ENCODE results near the gene SOD1. TPM values are rescaled to one million over a fixed set of nuclear protein-coding genes. Genes with fewer than 3 reads are reported as not detected.

Gene SOD1
- total and polyA plus RNA-seq, 2 of the 13 experiments (the other 11 are each of a cell fraction or from before 2014, with no cell fraction given): 317 to 537 TPM

GRCh38 chr21:31659536-31660258, at the start of gene SOD1 (continued):
- TF ChIP-seq, protein P1, sequence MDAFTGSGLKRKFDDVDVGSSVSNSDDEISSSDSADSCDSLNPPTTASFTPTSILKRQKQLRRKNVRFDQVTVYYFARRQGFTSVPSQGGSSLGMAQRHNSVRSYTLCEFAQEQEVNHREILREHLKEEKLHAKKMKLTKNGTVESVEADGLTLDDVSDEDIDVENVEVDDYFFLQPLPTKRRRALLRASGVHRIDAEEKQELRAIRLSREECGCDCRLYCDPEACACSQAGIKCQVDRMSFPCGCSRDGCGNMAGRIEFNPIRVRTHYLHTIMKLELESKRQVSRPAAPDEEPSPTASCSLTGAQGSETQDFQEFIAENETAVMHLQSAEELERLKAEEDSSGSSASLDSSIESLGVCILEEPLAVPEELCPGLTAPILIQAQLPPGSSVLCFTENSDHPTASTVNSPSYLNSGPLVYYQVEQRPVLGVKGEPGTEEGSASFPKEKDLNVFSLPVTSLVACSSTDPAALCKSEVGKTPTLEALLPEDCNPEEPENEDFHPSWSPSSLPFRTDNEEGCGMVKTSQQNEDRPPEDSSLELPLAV (CRISPR knock-in tag; conservative IDR thresholded peaks at IDR 0.05; ENCODE audit: low read depth): no peak
- no peak for TF ChIP-seq ZNF496 (CRISPR knock-in tag; IDR thresholded peaks at IDR 0.05; ENCODE audit: insufficient replicate concordance)
- TF ChIP-seq SUZ12 (IDR thresholded peaks at IDR 0.05; ENCODE audit: low read depth, low read length): no peak
- TF ChIP-seq IRF1 (CRISPR knock-in tag; IDR thresholded peaks at IDR 0.05; ENCODE audit: low read depth): no peak
- TF ChIP-seq HMGA1 (CRISPR knock-in tag; conservative IDR thresholded peaks at IDR 0.05): no peak
- TF ChIP-seq SIN3A (IDR thresholded peaks at IDR 0.05; ENCODE audit: borderline replicate concordance, low read depth, low read length): peak; percentile 87; the same call in 1 of the 2 replicates
- TF ChIP-seq ZNF577 (CRISPR knock-in tag; IDR thresholded peaks at IDR 0.05; ENCODE audit: borderline replicate concordance, low read depth): no peak
- TF ChIP-seq HDAC1 (CRISPR knock-in tag; IDR thresholded peaks at IDR 0.05): peak; percentile 84; the same call in 1 of the 2 replicates
- TF ChIP-seq POGK (CRISPR knock-in tag; conservative IDR thresholded peaks at IDR 0.05): peak; percentile 93
- TF ChIP-seq ZNF547 (CRISPR knock-in tag; IDR thresholded peaks at IDR 0.05): no peak
- peak; percentile 82 for TF ChIP-seq ZNF780A (CRISPR knock-in tag; IDR thresholded peaks at IDR 0.05)
- peak; percentile 94; the same call in 1 of the 2 replicates for TF ChIP-seq ZNF790 (CRISPR knock-in tag; IDR thresholded peaks at IDR 0.05; ENCODE audit: borderline replicate concordance)
- TF ChIP-seq, protein P2, sequence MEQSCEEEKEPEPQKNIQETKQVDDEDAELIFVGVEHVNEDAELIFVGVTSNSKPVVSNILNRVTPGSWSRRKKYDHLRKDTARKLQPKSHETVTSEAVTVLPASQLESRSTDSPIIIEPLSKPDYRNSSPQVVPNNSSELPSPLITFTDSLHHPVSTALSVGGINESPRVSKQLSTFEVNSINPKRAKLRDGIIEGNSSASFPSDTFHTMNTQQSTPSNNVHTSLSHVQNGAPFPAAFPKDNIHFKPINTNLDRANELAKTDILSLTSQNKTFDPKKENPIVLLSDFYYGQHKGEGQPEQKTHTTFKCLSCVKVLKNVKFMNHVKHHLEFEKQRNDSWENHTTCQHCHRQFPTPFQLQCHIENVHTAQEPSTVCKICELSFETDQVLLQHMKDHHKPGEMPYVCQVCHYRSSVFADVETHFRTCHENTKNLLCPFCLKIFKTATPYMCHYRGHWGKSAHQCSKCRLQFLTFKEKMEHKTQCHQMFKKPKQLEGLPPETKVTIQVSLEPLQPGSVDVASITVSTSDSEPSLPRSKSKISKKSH (CRISPR knock-in tag; IDR thresholded peaks at IDR 0.05; ENCODE audit: borderline replicate concordance): no peak
- TF ChIP-seq, protein P3, sequence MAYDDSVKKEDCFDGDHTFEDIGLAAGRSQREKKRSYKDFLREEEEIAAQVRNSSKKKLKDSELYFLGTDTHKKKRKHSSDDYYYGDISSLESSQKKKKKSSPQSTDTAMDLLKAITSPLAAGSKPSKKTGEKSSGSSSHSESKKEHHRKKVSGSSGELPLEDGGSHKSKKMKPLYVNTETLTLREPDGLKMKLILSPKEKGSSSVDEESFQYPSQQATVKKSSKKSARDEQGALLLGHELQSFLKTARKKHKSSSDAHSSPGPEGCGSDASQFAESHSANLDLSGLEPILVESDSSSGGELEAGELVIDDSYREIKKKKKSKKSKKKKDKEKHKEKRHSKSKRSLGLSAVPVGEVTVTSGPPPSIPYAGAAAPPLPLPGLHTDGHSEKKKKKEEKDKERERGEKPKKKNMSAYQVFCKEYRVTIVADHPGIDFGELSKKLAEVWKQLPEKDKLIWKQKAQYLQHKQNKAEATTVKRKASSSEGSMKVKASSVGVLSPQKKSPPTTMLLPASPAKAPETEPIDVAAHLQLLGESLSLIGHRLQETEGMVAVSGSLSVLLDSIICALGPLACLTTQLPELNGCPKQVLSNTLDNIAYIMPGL (CRISPR knock-in tag; IDR thresholded peaks at IDR 0.05; ENCODE audit: borderline replicate concordance in 1 of 2, low read depth in 1 of 2): peak; percentile 67 to 79; a peak in 3 of 4 replicates
- TF ChIP-seq SMAD9 (CRISPR knock-in tag; IDR thresholded peaks at IDR 0.05): no peak
- TF ChIP-seq PRDM4 (CRISPR knock-in tag; IDR thresholded peaks at IDR 0.05; ENCODE audit: borderline replicate concordance): no peak
